ENCODE data around the gene AFAP1.
A peak's percentile ranks its signal among the peaks of the same experiment; 100 is the strongest.

The AFAP1 gene

GRCh38 chr4:7771056-7771455, 168.6 kb downstream of the AFAP1 start:
- Mint-ChIP-seq H3K4me1 (ENCODE audit: low read depth) (peaks cover 24% of the 10 kb centered on the region), H3K36me3 (peaks cover 10% of the 10 kb centered on the region), H3K27me3 (no peaks in the 10 kb centered on the region), H3K27ac (peak overlapping the region; percentile 35), H3K4me3 (peak overlapping the region; percentile 17), H3K9me3 (ENCODE audit: low read depth) (no peaks in the 10 kb centered on the region)

GRCh38 chr4:7770224-7771050, 169.2 kb downstream of the AFAP1 start:
- Mint-ChIP-seq H3K9me3 (ENCODE audit: low read depth) (no peaks in the 10 kb centered on the region), H3K27me3 (no peaks in the 10 kb centered on the region), H3K4me1 (ENCODE audit: low read depth) (peaks cover 24% of the 10 kb centered on the region), H3K4me3 (peak overlapping the region; percentile 21), H3K36me3 (peaks cover 9% of the 10 kb centered on the region), H3K27ac (peak overlapping the region; percentile 35)

- Mint-ChIP-seq H3K27ac (no peak overlapping the region), H3K36me3 (peaks cover 7% of the 10 kb centered on the region), H3K4me3 (no peak overlapping the region), H3K27me3 (no peaks in the 10 kb centered on the region), H3K4me1 (ENCODE audit: low read depth) (peaks cover 24% of the 10 kb centered on the region), H3K9me3 (ENCODE audit: low read depth) (no peaks in the 10 kb centered on the region)
Measured at GRCh38 chr4:7769396-7770223, 170.1 kb downstream of the AFAP1 start.

GRCh38 chr4:7768736-7769135, 170.9 kb downstream of the AFAP1 start:
- no peaks in the 10 kb centered on the region for H3K27me3 Mint-ChIP-seq
- no peaks in the 10 kb centered on the region for H3K9me3 Mint-ChIP-seq (ENCODE audit: low read depth)
- H3K4me1 Mint-ChIP-seq (ENCODE audit: low read depth), result peaks cover 24% of the 10 kb centered on the region
- no peak overlapping the region for H3K4me3 Mint-ChIP-seq
- H3K27ac Mint-ChIP-seq, result no peak overlapping the region
- H3K36me3 Mint-ChIP-seq, result peaks cover 7% of the 10 kb centered on the region

- peaks cover 24% of the 10 kb centered on the region for H3K4me1 Mint-ChIP-seq (ENCODE audit: low read depth)
- no peak overlapping the region for H3K27ac Mint-ChIP-seq
- no peaks in the 10 kb centered on the region for H3K27me3 Mint-ChIP-seq
- peaks cover 1% of the 10 kb centered on the region for H3K36me3 Mint-ChIP-seq
- no peak overlapping the region for H3K4me3 Mint-ChIP-seq
- H3K9me3 Mint-ChIP-seq (ENCODE audit: low read depth), result no peaks in the 10 kb centered on the region
Measured at GRCh38 chr4:7767966-7768365, 171.7 kb downstream of the AFAP1 start.

GRCh38 chr4:7767526-7767925, 172.1 kb downstream of the AFAP1 start:
- H3K4me1 Mint-ChIP-seq (ENCODE audit: low read depth), result peaks cover 23% of the 10 kb centered on the region
- no peak overlapping the region for H3K4me3 Mint-ChIP-seq
- H3K9me3 Mint-ChIP-seq (ENCODE audit: low read depth), result no peaks in the 10 kb centered on the region
- no peak overlapping the region for H3K27ac Mint-ChIP-seq
- no peaks in the 10 kb centered on the region for H3K27me3 Mint-ChIP-seq
- H3K36me3 Mint-ChIP-seq, result no peaks in the 10 kb centered on the region

- H3K4me1 Mint-ChIP-seq (ENCODE audit: low read depth), result peaks cover 22% of the 10 kb centered on the region
- no peak overlapping the region for H3K4me3 Mint-ChIP-seq
- no peaks in the 10 kb centered on the region for H3K27me3 Mint-ChIP-seq
- no peaks in the 10 kb centered on the region for H3K36me3 Mint-ChIP-seq
- no peaks in the 10 kb centered on the region for H3K9me3 Mint-ChIP-seq (ENCODE audit: low read depth)
- H3K27ac Mint-ChIP-seq, result no peak overlapping the region
Measured at GRCh38 chr4:7766661-7767345, 172.9 kb downstream of the AFAP1 start.

- peaks cover 23% of the 10 kb centered on the region for H3K4me1 Mint-ChIP-seq (ENCODE audit: low read depth)
- no peak overlapping the region for H3K27ac Mint-ChIP-seq
- H3K4me3 Mint-ChIP-seq, result no peak overlapping the region
- H3K27me3 Mint-ChIP-seq, result no peaks in the 10 kb centered on the region
- H3K36me3 Mint-ChIP-seq, result no peaks in the 10 kb centered on the region
- no peaks in the 10 kb centered on the region for H3K9me3 Mint-ChIP-seq (ENCODE audit: low read depth)
Measured at GRCh38 chr4:7766086-7766485, 173.6 kb downstream of the AFAP1 start.

GRCh38 chr4:7765666-7766065, 174.0 kb downstream of the AFAP1 start:
- Mint-ChIP-seq H3K27me3 (no peaks in the 10 kb centered on the region), H3K36me3 (no peaks in the 10 kb centered on the region), H3K4me1 (ENCODE audit: low read depth) (peaks cover 21% of the 10 kb centered on the region), H3K4me3 (no peak overlapping the region), H3K9me3 (ENCODE audit: low read depth) (no peaks in the 10 kb centered on the region), H3K27ac (no peak overlapping the region)

GRCh38 chr4:7764466-7764865, 175.2 kb downstream of the AFAP1 start:
- Mint-ChIP-seq H3K36me3 (no peaks in the 10 kb centered on the region), H3K27me3 (no peaks in the 10 kb centered on the region), H3K4me1 (ENCODE audit: low read depth) (peaks cover 19% of the 10 kb centered on the region)

GRCh38 chr4:7763788-7764187, 175.9 kb downstream of the AFAP1 start:
- Mint-ChIP-seq H3K27me3 (no peaks in the 10 kb centered on the region), H3K4me3 (no peak overlapping the region), H3K4me1 (ENCODE audit: low read depth) (peaks cover 26% of the 10 kb centered on the region), H3K36me3 (no peaks in the 10 kb centered on the region), H3K27ac (no peak overlapping the region), H3K9me3 (ENCODE audit: low read depth) (no peaks in the 10 kb centered on the region)

More at GRCh38 chr4:7764466-7764865, 175.2 kb downstream of the AFAP1 start:
- Mint-ChIP-seq H3K9me3 (ENCODE audit: low read depth) (no peaks in the 10 kb centered on the region), H3K4me3 (no peak overlapping the region), H3K27ac (no peak overlapping the region)

GRCh38 chr4:7763106-7763505, 176.6 kb downstream of the AFAP1 start:
- H3K27me3 Mint-ChIP-seq, result no peaks in the 10 kb centered on the region
- no peaks in the 10 kb centered on the region for H3K9me3 Mint-ChIP-seq (ENCODE audit: low read depth)
- H3K36me3 Mint-ChIP-seq, result no peaks in the 10 kb centered on the region
- H3K4me3 Mint-ChIP-seq, result no peak overlapping the region
- H3K4me1 Mint-ChIP-seq (ENCODE audit: low read depth), result peaks cover 32% of the 10 kb centered on the region
- H3K27ac Mint-ChIP-seq, result no peak overlapping the region

- Mint-ChIP-seq H3K36me3 (no peaks in the 10 kb centered on the region), H3K27me3 (no peaks in the 10 kb centered on the region), H3K4me3 (no peak overlapping the region), H3K27ac (peak overlapping the region; percentile 85), H3K9me3 (ENCODE audit: low read depth) (no peaks in the 10 kb centered on the region), H3K4me1 (ENCODE audit: low read depth) (peaks cover 36% of the 10 kb centered on the region)
Measured at GRCh38 chr4:7762376-7763030, 177.2 kb downstream of the AFAP1 start.

- no peaks in the 10 kb centered on the region for H3K27me3 Mint-ChIP-seq
- H3K9me3 Mint-ChIP-seq (ENCODE audit: low read depth), result no peaks in the 10 kb centered on the region
- H3K36me3 Mint-ChIP-seq, result no peaks in the 10 kb centered on the region
- H3K4me1 Mint-ChIP-seq (ENCODE audit: low read depth), result peaks cover 36% of the 10 kb centered on the region
- peak overlapping the region; percentile 15 for H3K4me3 Mint-ChIP-seq
- peak overlapping the region; percentile 85 for H3K27ac Mint-ChIP-seq
Measured at GRCh38 chr4:7761720-7762119, 177.9 kb downstream of the AFAP1 start.

Data from activated naive CD8-positive, alpha-beta T cell (primary cell).